HEK293 (cell line): Measurements from ENCODE around the gene PHACTR2.

Experiments used
- SP2 ChIP-seq: fragments of 450-650 bp; formaldehyde crosslinking; IDR thresholded peaks from 2 replicates; pipeline ENCODE4 v1.5.1; 2016; ENCODE audit warnings: missing biosample characterization, missing genetic modification characterization
- ZFP41 ChIP-seq: fragments of 450-650 bp; formaldehyde crosslinking; IDR thresholded peaks from 2 replicates; pipeline ENCODE4 v1.5.1; 2016; ENCODE audit warnings: missing biosample characterization, missing genetic modification characterization, borderline replicate concordance
- TF ChIP-seq, protein P1 (sequence below): fragments of 450-650 bp; formaldehyde crosslinking; IDR thresholded peaks from 2 replicates; pipeline ENCODE4 v1.5.1; 2016; ENCODE audit warnings: missing biosample characterization, missing genetic modification characterization, low read depth
- TF ChIP-seq, protein P2 (sequence below): fragments of 450-650 bp; formaldehyde crosslinking; IDR thresholded peaks from 2 replicates; pipeline ENCODE4 v1.5.1; 2016; ENCODE audit warnings: missing biosample characterization, missing genetic modification characterization

DNA sequence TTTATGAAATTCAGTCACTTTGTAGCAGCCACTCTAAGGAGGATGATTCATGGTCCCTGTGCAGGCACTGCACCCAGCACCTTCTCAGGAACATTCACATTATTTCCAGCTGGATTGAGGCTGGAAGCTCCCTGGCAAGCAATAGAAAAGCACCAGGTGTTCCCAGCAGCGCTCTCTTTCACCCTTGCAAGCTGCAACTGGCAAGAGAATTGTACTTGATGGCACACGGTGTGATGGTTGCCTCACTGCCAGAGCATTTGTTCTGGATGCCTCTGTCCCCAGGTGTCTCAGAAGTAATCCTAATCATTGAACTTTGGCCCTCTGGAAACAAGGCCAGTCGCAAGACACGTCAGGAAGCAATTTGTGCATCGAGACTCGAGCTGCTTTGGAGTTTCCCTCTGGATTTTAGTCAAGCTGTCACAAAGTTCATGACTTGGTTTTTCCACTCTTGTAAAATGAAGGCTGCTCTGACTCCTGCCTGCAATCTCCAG, 24.9 kb upstream of the PHACTR2 start:
- TF ChIP-seq SP2 (tag by site-specific recombination), result no peak
- TF ChIP-seq, protein P1, sequence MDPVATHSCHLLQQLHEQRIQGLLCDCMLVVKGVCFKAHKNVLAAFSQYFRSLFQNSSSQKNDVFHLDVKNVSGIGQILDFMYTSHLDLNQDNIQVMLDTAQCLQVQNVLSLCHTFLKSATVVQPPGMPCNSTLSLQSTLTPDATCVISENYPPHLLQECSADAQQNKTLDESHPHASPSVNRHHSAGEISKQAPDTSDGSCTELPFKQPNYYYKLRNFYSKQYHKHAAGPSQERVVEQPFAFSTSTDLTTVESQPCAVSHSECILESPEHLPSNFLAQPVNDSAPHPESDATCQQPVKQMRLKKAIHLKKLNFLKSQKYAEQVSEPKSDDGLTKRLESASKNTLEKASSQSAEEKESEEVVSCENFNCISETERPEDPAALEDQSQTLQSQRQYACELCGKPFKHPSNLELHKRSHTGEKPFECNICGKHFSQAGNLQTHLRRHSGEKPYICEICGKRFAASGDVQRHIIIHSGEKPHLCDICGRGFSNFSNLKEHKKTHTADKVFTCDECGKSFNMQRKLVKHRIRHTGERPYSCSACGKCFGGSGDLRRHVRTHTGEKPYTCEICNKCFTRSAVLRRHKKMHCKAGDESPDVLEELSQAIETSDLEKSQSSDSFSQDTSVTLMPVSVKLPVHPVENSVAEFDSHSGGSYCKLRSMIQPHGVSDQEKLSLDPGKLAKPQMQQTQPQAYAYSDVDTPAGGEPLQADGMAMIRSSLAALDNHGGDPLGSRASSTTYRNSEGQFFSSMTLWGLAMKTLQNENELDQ (tag by site-specific recombination), result no peak
- TF ChIP-seq, protein P2, sequence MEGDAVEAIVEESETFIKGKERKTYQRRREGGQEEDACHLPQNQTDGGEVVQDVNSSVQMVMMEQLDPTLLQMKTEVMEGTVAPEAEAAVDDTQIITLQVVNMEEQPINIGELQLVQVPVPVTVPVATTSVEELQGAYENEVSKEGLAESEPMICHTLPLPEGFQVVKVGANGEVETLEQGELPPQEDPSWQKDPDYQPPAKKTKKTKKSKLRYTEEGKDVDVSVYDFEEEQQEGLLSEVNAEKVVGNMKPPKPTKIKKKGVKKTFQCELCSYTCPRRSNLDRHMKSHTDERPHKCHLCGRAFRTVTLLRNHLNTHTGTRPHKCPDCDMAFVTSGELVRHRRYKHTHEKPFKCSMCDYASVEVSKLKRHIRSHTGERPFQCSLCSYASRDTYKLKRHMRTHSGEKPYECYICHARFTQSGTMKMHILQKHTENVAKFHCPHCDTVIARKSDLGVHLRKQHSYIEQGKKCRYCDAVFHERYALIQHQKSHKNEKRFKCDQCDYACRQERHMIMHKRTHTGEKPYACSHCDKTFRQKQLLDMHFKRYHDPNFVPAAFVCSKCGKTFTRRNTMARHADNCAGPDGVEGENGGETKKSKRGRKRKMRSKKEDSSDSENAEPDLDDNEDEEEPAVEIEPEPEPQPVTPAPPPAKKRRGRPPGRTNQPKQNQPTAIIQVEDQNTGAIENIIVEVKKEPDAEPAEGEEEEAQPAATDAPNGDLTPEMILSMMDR (tag by site-specific recombination), result no peak
- TF ChIP-seq ZFP41 (tag by site-specific recombination), result no peak
